GM18858 (cell line): ENCODE results near the gene CDC45.

Source experiments
- ATAC-seq: cut with Tn5 transposase; IDR thresholded peaks from one replicate; pipeline ENCODE4 v1.9.1; 2021; ENCODE audit not compliant: unreplicated experiment

CDC45 gene

GRCh38 chr22:19510919-19511341 lies 31.2 kb downstream of the CDC45 start:
- no peak for ATAC-seq

GRCh38 chr22:19513823-19514222 lies 34.1 kb downstream of the CDC45 start:
- ATAC-seq = no peak

- ATAC-seq = no peak
Observed at GRCh38 chr22:19514831-19515565, 35.3 kb downstream of the CDC45 start.

GRCh38 chr22:19515654-19516377 lies 36.1 kb downstream of the CDC45 start:
- ATAC-seq = no peak

- no peak for ATAC-seq
Observed at GRCh38 chr22:19516378-19517170, 36.9 kb downstream of the CDC45 start.

GRCh38 chr22:19517171-19517500 lies 37.4 kb downstream of the CDC45 start:
- ATAC-seq = no peak

- ATAC-seq = no peak
Observed at GRCh38 chr22:19517919-19518611, 38.3 kb downstream of the CDC45 start.

GRCh38 chr22:19518635-19519034 lies 38.9 kb downstream of the CDC45 start:
- ATAC-seq = no peak

GRCh38 chr22:19519041-19519926 lies 39.6 kb downstream of the CDC45 start:
- no peak for ATAC-seq

- ATAC-seq = no peak
Observed at GRCh38 chr22:19520007-19520406, 40.3 kb downstream of the CDC45 start.

- no peak for ATAC-seq
Observed at GRCh38 chr22:19520566-19521305, 41.0 kb downstream of the CDC45 start.

- ATAC-seq = no peak
Observed at GRCh38 chr22:19522190-19522880, 42.6 kb downstream of the CDC45 start.

GRCh38 chr22:19522881-19523239 lies 43.1 kb downstream of the CDC45 start:
- no peak for ATAC-seq

GRCh38 chr22:19523240-19524169 lies 43.8 kb downstream of the CDC45 start:
- ATAC-seq = no peak

GRCh38 chr22:19524170-19525115 lies 44.7 kb downstream of the CDC45 start, which contains the start of gene CLDN5:
Gene CLDN5, minus strand, starts transcription at chr22:19524410. Its CDS starts 155 bp downstream, at chr22:19524255.
- no peak for ATAC-seq

- no peak for ATAC-seq
Observed at GRCh38 chr22:19525116-19525660, 45.5 kb downstream of the CDC45 start.
